Measurements from ENCODE around the gene GSDMA. TPM values are rescaled to one million over a fixed set of nuclear protein-coding genes. Genes with fewer than 3 reads are reported as not detected.
"Not testable (repeated sequence)": the region's sequence is repeated elsewhere in the genome, so short reads cannot be mapped to it uniquely, and the experiment has no call there.

GSDMA gene
- total RNA-seq, 1 donor from 2014 or later: not detected

GRCh38 chr17:39928858-39929645 lies 33.8 kb upstream of the GSDMA start:
- DNase-seq (ENCODE audit: low read depth): peak; percentile 89

- DNase-seq (ENCODE audit: low read depth): peak; percentile 45
Measured at GRCh38 chr17:39929646-39930407, 33.0 kb upstream of the GSDMA start.

GRCh38 chr17:39933912-39934311 lies 28.9 kb upstream of the GSDMA start:
- no peak for DNase-seq (ENCODE audit: low read depth)

- DNase-seq (ENCODE audit: low read depth): no peak
Measured at GRCh38 chr17:39934324-39934723, 28.5 kb upstream of the GSDMA start.

- DNase-seq (ENCODE audit: low read depth): no peak
Measured at GRCh38 chr17:39935909-39936308, 26.9 kb upstream of the GSDMA start.

GRCh38 chr17:39937447-39937846 lies 25.4 kb upstream of the GSDMA start:
- no peak for DNase-seq (ENCODE audit: low read depth)

GRCh38 chr17:39938140-39938869 lies 24.5 kb upstream of the GSDMA start:
- DNase-seq (ENCODE audit: low read depth): no peak

- DNase-seq (ENCODE audit: low read depth): no peak
Measured at GRCh38 chr17:39939106-39939505, 23.7 kb upstream of the GSDMA start.

- no peak for DNase-seq (ENCODE audit: low read depth)
Measured at GRCh38 chr17:39939588-39940419, 23.0 kb upstream of the GSDMA start.

GRCh38 chr17:39943702-39944392 lies 19.0 kb upstream of the GSDMA start:
- no peak for DNase-seq (ENCODE audit: low read depth)

GRCh38 chr17:39944393-39944711 lies 18.5 kb upstream of the GSDMA start:
- DNase-seq (ENCODE audit: low read depth): no peak

- DNase-seq (ENCODE audit: low read depth): no peak
Measured at GRCh38 chr17:39946551-39947330, 16.1 kb upstream of the GSDMA start.

- not testable (repeated sequence) for DNase-seq (ENCODE audit: low read depth)
Measured at GRCh38 chr17:39948489-39948828, 14.3 kb upstream of the GSDMA start.

- peak; percentile 38 for DNase-seq (ENCODE audit: low read depth)
Measured at GRCh38 chr17:39949028-39949427, 13.8 kb upstream of the GSDMA start.

- DNase-seq (ENCODE audit: low read depth): no peak
Measured at GRCh38 chr17:39950871-39951348, 11.9 kb upstream of the GSDMA start.

- no peak for DNase-seq (ENCODE audit: low read depth)
Measured at GRCh38 chr17:39951924-39952679, 10.7 kb upstream of the GSDMA start.

- DNase-seq (ENCODE audit: low read depth): peak; percentile 87
Measured at GRCh38 chr17:39952680-39953470, 9.9 kb upstream of the GSDMA start.

GRCh38 chr17:39953471-39953888 lies 9.3 kb upstream of the GSDMA start:
- no peak for DNase-seq (ENCODE audit: low read depth)

- no peak for DNase-seq (ENCODE audit: low read depth)
Measured at GRCh38 chr17:39954876-39955275, 7.9 kb upstream of the GSDMA start.

Data from renal cortical epithelial cell (primary cell).